SHP77 treated with DMSO at 0.1 percent for 48 hours (cell line): Measurements from ENCODE around the gene ABCA9.
"Not testable (repeated sequence)": the region's sequence is repeated elsewhere in the genome, so short reads cannot be mapped to it uniquely, and the experiment has no call there.

Source experiments
- DNase-seq: peaks from one replicate; lab custom pipeline; 2025; lab: John Stamatoyannopoulos, UW

Gene ABCA9

DNA sequence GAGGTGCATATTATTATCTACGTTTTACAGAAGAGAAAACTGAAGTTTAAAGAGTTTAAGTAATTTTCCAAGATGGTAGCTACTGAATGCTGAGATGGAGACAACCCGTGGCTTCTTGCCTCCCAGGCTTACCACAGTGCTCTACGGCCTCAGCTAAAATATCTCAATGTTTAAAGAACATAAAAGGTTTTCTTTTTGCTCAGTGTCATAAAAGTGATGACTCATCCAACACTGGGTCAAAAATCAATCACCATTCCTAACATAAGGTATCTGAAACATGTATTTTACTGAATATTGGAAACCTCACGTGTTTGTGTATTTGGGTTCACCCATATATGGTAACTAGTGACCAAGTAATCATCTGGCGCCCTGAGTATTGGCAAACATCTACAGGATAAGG is 18.4 kb downstream of the ABCA9 start:
- no peak for DNase-seq

- no peak for DNase-seq
Measured at GRCh38 chr17:69031839-69032238, 28.9 kb downstream of the ABCA9 start.

DNA sequence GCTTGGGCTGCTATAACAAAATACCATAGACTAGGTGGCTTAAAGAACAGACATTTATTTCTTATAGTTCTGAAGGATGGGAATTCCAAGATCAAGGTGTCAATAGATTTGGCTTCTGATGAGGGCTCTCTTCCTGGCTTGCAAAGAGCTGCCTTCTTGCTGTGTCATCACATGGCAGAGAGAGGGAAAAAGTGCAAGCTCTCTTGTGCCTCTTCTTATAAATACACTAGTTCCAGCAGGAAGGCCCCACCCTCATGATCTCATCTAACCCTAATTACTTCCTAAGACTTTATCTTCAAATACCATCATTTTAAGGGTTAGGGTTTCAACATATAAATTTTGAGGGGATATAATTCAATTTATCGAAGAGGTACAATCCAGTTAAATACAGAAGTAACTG is 30.6 kb downstream of the ABCA9 start:
- no peak for DNase-seq

- DNase-seq, result no peak
Measured at GRCh38 chr17:69018687-69019086, 42.0 kb downstream of the ABCA9 start.

- DNase-seq, result no peak
Measured at GRCh38 chr17:69018022-69018615, 42.6 kb downstream of the ABCA9 start.

GRCh38 chr17:69015631-69016030 is 45.1 kb downstream of the ABCA9 start:
- no peak for DNase-seq

DNA sequence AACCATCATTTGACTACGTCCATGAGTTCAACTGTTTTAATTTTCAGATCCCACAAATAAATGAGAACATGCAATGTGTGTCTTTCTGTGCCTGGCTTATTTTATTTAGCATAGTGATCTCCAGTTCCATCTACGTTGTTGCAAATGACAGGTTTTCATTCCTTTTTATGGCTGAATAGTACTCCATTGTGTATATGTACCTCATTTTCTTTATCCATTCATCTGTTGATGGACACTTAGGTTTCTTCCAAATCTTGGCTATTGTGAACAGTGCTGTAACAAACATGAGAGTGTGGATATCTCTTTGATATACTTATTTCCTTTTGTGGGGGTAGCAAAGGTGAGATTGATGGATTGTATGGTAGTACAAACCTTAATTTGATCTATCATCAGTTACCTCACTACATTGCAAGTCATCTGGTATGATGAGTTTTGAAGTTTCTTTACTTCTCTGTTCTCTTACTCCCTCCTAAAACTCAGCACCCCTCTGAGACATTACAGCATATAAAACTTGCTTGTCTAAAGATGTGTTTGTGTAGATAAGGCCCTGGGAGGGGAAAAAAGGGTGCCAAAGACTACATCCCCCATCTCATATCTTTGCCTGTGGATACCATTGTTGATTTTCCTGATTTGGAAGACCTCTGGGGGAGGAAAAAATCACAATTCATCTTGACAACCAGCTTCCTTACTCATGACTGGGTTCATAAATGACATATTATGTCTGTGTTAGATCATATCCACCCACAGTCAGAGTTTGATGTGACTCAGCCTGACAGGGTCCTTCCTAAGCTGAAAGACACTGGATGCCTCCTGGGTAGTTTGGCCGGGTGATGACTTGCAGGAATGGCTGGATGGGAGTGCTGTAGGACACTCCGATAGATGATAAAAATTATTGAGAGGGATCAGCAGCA is 47.6 kb downstream of the ABCA9 start:
- no peak for DNase-seq

DNA sequence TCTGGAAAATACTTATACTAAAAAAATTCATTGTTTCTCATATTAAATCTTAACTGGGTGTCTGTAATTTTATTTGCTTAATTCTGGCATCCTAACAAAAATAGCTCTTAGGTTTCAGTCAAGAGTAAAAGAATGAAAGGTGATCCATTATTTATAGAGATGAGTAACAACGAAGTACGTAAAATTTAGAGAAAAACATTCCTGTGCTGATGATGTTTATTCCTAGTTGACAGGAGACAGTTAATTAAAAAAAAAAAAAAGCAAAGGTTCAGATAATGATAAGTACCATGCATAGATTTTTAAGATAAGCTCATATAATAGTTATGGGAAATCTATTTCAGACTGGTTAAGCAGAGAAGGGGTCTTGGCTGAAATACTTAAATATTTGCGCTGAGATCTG is 50.8 kb downstream of the ABCA9 start:
- no peak for DNase-seq

GRCh38 chr17:69004759-69005158 is 56.0 kb downstream of the ABCA9 start:
- not testable (repeated sequence) for DNase-seq

DNA sequence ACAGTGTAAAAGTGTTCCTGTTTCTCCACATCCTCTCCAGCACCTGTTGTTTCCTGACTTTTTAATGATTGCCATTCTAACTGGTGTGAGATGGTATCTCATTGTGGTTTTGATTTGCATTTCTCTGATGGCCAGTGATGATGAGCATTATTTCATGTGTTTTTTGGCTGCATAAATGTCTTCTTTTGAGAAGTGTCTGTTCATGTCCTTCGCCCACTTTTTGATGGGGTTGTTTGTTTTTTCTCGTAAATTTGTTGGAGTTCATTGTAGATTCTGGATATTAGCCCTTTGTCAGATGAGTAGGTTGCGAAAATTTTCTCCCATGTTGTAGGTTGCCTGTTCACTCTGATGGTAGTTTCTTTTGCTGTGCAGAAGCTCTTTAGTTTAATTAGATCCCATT is 61.0 kb downstream of the ABCA9 start:
- not testable (repeated sequence) for DNase-seq

- DNase-seq, result no peak
Measured at GRCh38 chr17:68993112-68993511, 67.6 kb downstream of the ABCA9 start.

DNA sequence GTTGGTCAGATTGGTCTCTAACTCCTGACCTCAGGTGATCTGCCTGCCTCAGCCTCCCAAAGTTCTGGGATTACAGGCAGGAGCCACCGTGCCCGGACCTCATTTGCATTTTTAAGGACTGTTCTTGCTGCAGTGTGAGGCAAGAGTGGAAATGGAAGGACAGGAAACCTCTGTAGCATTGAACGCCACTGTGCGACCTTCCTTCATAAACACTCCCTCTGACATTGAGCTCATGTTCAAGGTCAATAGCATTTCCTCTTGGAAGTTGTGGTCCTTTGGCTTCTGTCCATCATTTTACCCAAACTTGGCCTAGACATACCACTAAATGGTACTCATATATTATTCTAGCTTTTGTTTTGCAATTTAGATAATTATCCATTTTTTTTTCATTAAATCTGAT is 72.8 kb downstream of the ABCA9 start:
- no peak for DNase-seq

DNA sequence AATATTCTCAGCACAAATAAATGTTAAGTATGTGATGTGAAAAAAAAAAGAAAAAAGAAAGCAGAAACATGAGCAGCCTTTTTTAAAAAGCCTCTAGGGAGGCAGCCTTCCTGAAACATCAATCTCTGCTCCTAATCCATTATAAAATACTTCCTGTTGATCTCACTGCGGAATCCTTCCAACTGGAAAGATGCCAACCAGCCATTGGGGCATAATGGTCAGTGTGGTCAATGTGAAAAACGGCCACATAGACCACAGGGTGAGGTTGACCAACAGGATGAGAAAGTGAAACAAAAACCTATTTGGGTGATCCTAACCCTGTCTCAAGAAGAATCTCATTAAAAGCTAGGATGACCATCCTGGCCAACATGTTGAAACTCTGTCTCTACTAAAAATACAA is 79.4 kb downstream of the ABCA9 start:
- DNase-seq, result no peak

- DNase-seq, result no peak
Measured at GRCh38 chr17:68973098-68973846, 87.5 kb downstream of the ABCA9 start.

GRCh38 chr17:68972119-68972704 is 88.5 kb downstream of the ABCA9 start:
- DNase-seq, result no peak

DNA sequence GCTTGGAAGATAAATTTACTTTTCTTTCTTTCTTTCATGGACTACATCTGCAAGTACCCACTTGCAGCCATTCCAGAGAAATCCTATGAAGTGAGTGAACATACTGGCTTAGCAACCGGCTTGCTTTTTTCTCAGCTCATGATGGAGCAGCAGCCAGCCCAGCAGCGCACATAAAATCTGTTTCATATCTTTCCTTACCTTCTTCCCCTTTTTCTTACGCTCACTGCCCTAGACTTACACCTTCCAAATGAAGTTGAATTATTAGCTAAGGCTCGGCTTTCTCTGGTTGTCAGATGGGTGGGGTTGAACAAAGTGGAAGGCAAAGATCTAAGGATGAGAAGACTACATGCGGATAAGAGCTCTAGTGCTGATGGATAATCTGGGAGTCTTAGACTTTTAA is 91.6 kb downstream of the ABCA9 start:
- no peak for DNase-seq

GRCh38 chr17:68963958-68964357 is 96.8 kb downstream of the ABCA9 start:
- DNase-seq, result no peak

DNA sequence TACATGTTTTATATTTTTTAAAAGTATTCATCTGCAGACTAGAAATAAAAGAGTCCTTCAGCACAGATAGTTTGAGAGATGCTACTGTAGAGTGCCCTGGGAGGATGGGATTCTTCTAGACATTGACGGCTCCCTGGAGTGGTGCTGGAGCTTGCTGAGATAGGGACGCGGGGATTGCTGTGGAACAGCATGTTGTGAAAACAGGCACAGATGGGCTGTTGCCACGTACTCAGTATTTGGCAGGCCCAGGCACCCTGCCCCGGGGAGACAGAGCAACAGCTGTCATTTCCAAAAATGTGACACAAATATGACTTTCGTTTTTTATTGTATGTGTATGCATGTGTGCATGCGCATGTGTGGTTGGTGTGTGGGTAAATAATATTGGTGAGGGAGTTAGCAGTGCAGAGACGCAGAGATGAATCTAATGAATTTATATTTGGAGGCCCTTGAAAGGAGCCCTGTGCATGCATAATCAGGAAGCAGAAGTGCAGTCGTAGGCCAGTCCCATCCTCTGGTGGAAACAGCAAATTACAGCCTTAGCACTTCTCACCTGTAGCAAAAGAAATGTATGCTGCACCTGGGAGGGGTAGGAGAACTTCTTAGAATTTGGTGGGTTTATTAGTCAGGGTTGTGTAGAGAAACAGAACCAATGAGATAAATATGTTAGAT is 99.4 kb downstream of the ABCA9 start:
- DNase-seq, result no peak

GRCh38 chr17:68959117-68959516 is 101.6 kb downstream of the ABCA9 start:
- DNase-seq, result not testable (repeated sequence)

DNA sequence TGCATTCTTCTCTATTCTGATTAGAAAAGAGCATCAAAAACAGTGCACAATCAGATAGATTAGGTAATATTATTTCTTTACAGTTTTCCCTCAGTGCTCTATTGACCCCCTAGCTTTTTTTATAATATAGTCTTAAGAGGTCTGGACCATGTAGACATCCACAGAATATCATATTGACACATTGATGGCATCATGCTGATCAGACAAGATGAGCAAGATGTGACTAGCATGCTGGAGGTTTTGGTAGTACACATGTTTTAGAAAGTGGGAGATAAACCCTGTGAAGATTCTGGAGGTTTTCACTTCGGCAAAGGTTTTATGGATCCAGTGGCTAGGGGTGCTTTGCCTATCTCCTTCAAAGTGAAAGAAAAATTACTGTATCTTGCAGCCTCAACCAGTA is 102.8 kb downstream of the ABCA9 start:
- no peak for DNase-seq

- DNase-seq, result no peak
Measured at GRCh38 chr17:68955181-68955841, 105.4 kb downstream of the ABCA9 start, which contains the start of gene ABCA8. Gene ABCA8 (minus strand): TSS chr17:68955392. CDS start chr17:68942034, 13,358 bp downstream.
